GM06990 (cell line): Measurements from ENCODE around the gene EYA2.
"Not testable (repeated sequence)": the region's sequence is repeated elsewhere in the genome, so short reads cannot be mapped to it uniquely, and the experiment has no call there.

Source experiments
- DNase-seq: peaks from one replicate; pipeline ENCODE4 v3.0.0-alpha.2; 2011; ENCODE audit not compliant: insufficient read length; ENCODE audit errors: extremely low read depth
- H3K27me3 ChIP-seq: replicated peaks from 2 replicates; pipeline ENCODE4 v1.6.0; 2011; ENCODE audit warnings: low read length; ENCODE audit not compliant: control insufficient read depth, insufficient read depth
- H3K36me3 ChIP-seq: 2 replicates; pipeline ENCODE4 v1.5.1; 2011; ENCODE audit warnings: low read length; ENCODE audit not compliant: control insufficient read depth, insufficient read depth
- H3K4me3 ChIP-seq: replicated peaks from 2 replicates; pipeline ENCODE4 v1.5.1; 2011; ENCODE audit warnings: low read depth, mild to moderate bottlenecking, control low read depth, low read length
- TF ChIP-seq, protein P1 (sequence below): IDR thresholded peaks from 2 replicates; pipeline ENCODE4 v1.5.1; 2011; ENCODE audit warnings: low read length, control low read depth, mild to moderate bottlenecking, inconsistent platforms; ENCODE audit not compliant: insufficient read depth, poor library complexity, severe bottlenecking

Gene EYA2

DNA sequence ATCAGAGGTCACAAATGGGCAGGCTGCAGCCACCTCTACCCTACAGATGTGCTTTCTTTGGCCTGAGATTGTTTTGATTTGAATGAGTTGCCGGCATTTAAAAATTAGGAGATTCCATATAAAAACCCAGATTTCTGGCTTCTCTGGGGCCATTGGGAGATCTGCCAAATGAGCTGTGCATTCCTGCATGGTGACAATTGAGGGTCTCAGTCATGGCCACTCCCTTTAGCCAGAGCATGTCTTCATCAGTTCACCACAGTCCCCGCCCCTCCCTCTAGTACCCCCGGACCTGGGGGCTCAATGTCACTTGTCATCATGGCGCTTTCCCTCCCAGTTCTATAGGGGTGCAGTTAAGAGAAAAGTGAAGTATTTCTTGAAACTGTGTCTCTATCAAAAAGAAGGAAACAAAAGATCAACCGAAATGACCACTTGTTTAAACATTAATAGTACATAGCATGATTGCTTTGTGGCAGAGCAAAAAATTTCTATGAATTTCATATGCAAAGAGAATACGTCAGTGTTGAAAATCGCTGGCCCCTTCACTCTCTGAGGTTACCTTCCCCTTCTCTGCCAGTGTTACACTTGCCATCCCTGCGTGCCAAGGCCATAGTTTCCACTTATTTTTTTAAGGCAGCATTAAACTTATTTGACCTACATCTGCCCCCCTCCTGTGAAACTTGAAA is 21.1 kb downstream of the EYA2 start:
- Histone ChIP-seq H3K36me3 (no peaks in the 10 kb centered on the region; the same call in 1 of the 2 replicates), H3K27me3 (no peaks in the 10 kb centered on the region), H3K4me3 (no peak overlapping the region)
- TF ChIP-seq, protein P1, sequence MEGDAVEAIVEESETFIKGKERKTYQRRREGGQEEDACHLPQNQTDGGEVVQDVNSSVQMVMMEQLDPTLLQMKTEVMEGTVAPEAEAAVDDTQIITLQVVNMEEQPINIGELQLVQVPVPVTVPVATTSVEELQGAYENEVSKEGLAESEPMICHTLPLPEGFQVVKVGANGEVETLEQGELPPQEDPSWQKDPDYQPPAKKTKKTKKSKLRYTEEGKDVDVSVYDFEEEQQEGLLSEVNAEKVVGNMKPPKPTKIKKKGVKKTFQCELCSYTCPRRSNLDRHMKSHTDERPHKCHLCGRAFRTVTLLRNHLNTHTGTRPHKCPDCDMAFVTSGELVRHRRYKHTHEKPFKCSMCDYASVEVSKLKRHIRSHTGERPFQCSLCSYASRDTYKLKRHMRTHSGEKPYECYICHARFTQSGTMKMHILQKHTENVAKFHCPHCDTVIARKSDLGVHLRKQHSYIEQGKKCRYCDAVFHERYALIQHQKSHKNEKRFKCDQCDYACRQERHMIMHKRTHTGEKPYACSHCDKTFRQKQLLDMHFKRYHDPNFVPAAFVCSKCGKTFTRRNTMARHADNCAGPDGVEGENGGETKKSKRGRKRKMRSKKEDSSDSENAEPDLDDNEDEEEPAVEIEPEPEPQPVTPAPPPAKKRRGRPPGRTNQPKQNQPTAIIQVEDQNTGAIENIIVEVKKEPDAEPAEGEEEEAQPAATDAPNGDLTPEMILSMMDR: no peak
- DNase-seq: no peak

DNA sequence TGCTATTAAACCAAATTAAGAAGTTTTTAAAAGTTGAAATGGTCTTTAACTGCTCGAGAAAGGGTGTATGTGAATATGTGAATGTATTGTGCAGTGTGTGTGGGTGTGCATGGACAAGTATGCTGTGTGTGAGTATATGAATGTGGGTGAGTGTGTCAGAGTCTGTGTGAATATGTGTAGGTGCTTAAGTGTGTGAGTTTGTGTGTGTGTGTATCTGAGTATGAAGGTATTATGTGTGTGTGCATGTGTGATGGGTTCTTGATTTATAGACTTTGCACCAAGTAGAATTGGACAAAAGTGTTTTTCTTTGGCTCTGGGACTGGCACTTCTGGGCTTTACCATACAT is 21.6 kb downstream of the EYA2 start:
- Histone ChIP-seq H3K36me3 (no peaks in the 10 kb centered on the region; the same call in 1 of the 2 replicates), H3K27me3 (no peaks in the 10 kb centered on the region), H3K4me3 (no peak overlapping the region)
- DNase-seq: no peak
- TF ChIP-seq, protein P1: no peak

DNA sequence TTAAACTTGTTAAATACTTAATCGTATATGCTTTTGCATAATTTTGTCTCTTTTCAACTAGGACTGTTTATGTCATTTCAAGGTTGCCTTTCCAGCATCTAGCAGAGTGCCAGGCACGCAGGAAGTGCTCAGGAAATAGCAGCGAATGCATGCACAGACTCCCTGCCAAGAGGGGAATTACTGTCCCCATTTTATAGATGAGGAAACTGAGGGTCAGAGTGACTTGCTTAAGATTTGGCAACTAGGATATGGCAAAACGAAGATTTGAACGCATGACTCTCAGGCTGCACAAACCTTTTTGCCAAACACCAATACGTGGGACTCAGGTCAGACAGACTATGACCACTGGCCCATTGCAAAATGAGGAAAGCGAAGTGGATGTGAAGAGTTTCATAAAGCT is 22.5 kb downstream of the EYA2 start:
- no peak overlapping the region for H3K4me3 ChIP-seq
- TF ChIP-seq, protein P1: no peak
- H3K27me3 ChIP-seq: no peaks in the 10 kb centered on the region
- DNase-seq: no peak
- no peaks in the 10 kb centered on the region; the same call in 1 of the 2 replicates for H3K36me3 ChIP-seq

DNA sequence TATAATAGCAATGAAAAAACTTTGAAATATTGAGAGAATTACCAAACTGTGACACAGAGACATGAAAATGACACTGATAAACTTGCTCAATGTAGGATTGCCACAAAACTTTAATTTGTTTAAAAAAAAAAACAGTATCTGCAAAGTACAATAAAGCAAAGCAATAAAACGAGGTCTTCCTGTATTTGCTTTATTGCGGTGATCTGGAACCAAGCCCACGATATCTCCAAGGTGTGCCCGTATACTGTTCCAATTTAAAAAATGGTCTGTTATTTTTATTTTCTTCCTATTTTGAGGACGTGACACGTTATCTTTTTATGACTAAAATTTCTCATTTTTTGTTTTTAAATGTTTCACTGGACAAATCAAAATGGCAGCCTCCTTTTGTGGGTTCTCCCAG is 25.5 kb downstream of the EYA2 start:
- Histone ChIP-seq H3K4me3 (no peak overlapping the region), H3K27me3 (no peaks in the 10 kb centered on the region), H3K36me3 (no peaks in the 10 kb centered on the region; the same call in 1 of the 2 replicates)
- TF ChIP-seq, protein P1: no peak
- DNase-seq: no peak

DNA sequence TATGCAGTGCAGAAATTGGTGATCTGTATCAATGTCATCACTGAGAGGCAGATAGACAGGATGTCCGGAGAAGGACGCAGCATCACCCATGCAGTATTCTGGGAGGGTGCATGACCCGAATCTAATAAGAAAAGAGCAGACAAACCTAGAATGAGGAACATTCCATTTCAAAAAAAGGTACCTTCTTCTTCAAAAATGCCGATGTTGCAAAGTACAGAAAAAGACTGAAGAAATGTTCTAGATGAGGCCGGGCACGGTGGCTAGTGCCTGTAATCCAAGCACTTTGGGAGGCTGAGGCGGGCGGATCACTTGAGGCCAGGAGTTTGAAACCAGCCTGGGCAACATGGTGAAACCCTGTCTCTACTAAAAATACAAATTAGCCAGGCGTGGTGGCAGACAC is 28.2 kb downstream of the EYA2 start:
- H3K36me3 ChIP-seq, H3K27me3 ChIP-seq, H3K4me3 ChIP-seq, DNase-seq: not testable (repeated sequence)

DNA sequence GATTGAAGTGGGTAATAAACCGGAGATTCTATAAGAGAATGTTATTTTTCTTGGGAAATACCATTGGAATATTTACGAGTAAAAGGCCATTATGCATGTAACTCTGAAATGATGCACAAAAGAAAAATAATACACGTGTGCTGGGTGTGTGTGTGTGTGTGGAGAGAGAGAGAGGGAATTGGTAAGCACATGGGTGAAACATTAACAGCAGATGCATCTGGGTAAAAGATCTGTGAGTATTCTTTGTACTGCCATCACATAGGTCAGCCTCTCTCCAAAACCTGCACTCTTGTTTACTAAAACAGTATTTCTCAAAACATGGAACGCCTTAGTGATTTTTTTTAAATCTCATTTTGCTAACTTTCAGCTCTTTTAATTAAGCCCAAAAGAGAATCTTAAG is 28.9 kb downstream of the EYA2 start:
- H3K36me3 ChIP-seq: no peaks in the 10 kb centered on the region
- no peak overlapping the region for H3K4me3 ChIP-seq
- TF ChIP-seq, protein P1: no peak
- no peaks in the 10 kb centered on the region for H3K27me3 ChIP-seq
- no peak for DNase-seq
